Smooth muscle cell (in vitro differentiated cells): ENCODE measurements around the gene BICDL1. TPM values are rescaled to one million over a fixed set of nuclear protein-coding genes. Genes with fewer than 3 reads are reported as not detected.

Experiments
- DNase-seq: peaks from one replicate; lab custom pipeline; 2025; ENCODE audit not compliant: unreplicated experiment; lab: John Stamatoyannopoulos, UW
- H2AFZ ChIP-seq: fragments of 200-600 bp; sonication (generic); 2 replicates; pipeline ENCODE4 v1.6.0; 2016; ENCODE audit warnings: antibody characterized with exemption, low read depth, mild to moderate bottlenecking
- H3F3A ChIP-seq: fragments of 200-600 bp; sonication (generic); 2 replicates; pipeline ENCODE4 v1.6.0; 2017; ENCODE audit warnings: antibody characterized with exemption, low read depth
- H3K27ac ChIP-seq: fragments of 200-600 bp; sonication (generic); 2 replicates; pipeline ENCODE4 v1.5.1; 2016; ENCODE audit warnings: low read depth, mild to moderate bottlenecking
- H3K27me3 ChIP-seq: fragments of 200-600 bp; sonication (generic); 2 replicates; pipeline ENCODE4 v1.6.1; 2016; ENCODE audit warnings: low read depth, mild to moderate bottlenecking
- H3K36me3 ChIP-seq: fragments of 200-600 bp; sonication (generic); 2 replicates; pipeline ENCODE4 v1.5.1; 2016; ENCODE audit warnings: low read depth
- H3K4me1 ChIP-seq: fragments of 200-600 bp; sonication (generic); 2 replicates; pipeline ENCODE4 v1.5.1; 2016; ENCODE audit warnings: low read depth
- H3K4me2 ChIP-seq: fragments of 200-600 bp; sonication (generic); 2 replicates; pipeline ENCODE4 v1.6.0; 2016; ENCODE audit warnings: mild to moderate bottlenecking
- H3K4me3 ChIP-seq: fragments of 200-600 bp; sonication (generic); 2 replicates; pipeline ENCODE4 v1.5.1; 2016; ENCODE audit warnings: mild to moderate bottlenecking
- H3K79me2 ChIP-seq: fragments of 200-600 bp; sonication (generic); 2 replicates; pipeline ENCODE4 v1.6.0; 2016; ENCODE audit warnings: low read depth, mild to moderate bottlenecking
- H3K9ac ChIP-seq: fragments of 200-600 bp; sonication (generic); 2 replicates; pipeline ENCODE4 v1.6.0; 2016; ENCODE audit warnings: low read depth
- H3K9me3 ChIP-seq: fragments of 200-600 bp; sonication (generic); replicated peaks from 2 replicates; pipeline ENCODE4 v1.5.1; 2016; ENCODE audit warnings: low read depth
- H4K20me1 ChIP-seq: fragments of 200-600 bp; sonication (generic); 2 replicates; pipeline ENCODE4 v1.6.0; 2016; ENCODE audit warnings: low read depth
- WGBS: methylation state at CpG from one replicate; pipeline ENCODE4 v1.1.7; 2016; ENCODE audit warnings: low lambda C conversion rate; 5-methylcytosine and 5-hydroxymethylcytosine counted together
- polyA plus RNA-seq: library from polyadenylated mRNA; unstranded; fragments of >200 nt; fragmentation: Nextera tagmentation; extraction: Ambion mirVana; gene quantifications from 2 replicates; pipeline ENCODE4 v1.2.1, GENCODE V29; 2016
- total RNA-seq: library from RNA; depleted of rRNA; stranded (reverse); fragments of >200 nt; gene quantifications from 2 replicates; pipeline ENCODE4 v1.2.3, GENCODE V29; 2014
- TF ChIP-seq, protein P1 (sequence below): fragments of 200-600 bp; sonication (generic); IDR thresholded peaks from 2 replicates; pipeline ENCODE4 v1.5.1; 2017; ENCODE audit warnings: borderline replicate concordance, mild to moderate bottlenecking, antibody characterized with exemption; ENCODE audit not compliant: insufficient read depth, poor library complexity, severe bottlenecking

BICDL1 gene
- total and polyA plus RNA-seq, 2 experiments from 2014 or later, result 0.43 to 1.7 TPM

DNA sequence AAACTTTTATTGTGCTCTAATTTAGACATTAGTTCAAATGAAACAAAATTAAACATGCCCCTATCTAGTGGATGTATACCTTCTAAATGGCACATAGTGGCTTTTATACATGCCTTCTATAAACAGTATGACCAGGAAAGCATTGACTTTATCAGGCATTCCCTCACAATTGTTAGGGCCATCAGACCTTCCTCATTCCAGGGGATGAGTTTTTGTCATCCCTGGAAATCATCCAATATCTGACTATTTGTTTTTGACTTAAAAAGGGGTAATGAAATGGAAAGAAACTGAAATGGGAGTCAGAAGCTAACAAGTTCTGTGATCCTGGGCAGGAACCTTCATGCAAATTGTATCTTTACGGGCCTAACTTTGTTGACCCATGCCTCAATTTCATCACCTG is 58.0 kb downstream of the BICDL1 start:
- Histone ChIP-seq H3K4me1 (no peaks in the 10 kb centered on the region), H3F3A (no peaks in the 10 kb centered on the region), H3K4me3 (no peak overlapping the region), H3K27ac (no peak overlapping the region), H3K36me3 (no peaks in the 10 kb centered on the region), H3K9me3 (no peaks in the 10 kb centered on the region), H3K79me2 (no peaks in the 10 kb centered on the region), H3K9ac (no peak overlapping the region), H4K20me1 (no peaks in the 10 kb centered on the region), H3K4me2 (no peak overlapping the region), H2AFZ (no peak overlapping the region), H3K27me3 (peaks cover 5% of the 10 kb centered on the region)
- DNase-seq, result no peak
- TF ChIP-seq, protein P1, sequence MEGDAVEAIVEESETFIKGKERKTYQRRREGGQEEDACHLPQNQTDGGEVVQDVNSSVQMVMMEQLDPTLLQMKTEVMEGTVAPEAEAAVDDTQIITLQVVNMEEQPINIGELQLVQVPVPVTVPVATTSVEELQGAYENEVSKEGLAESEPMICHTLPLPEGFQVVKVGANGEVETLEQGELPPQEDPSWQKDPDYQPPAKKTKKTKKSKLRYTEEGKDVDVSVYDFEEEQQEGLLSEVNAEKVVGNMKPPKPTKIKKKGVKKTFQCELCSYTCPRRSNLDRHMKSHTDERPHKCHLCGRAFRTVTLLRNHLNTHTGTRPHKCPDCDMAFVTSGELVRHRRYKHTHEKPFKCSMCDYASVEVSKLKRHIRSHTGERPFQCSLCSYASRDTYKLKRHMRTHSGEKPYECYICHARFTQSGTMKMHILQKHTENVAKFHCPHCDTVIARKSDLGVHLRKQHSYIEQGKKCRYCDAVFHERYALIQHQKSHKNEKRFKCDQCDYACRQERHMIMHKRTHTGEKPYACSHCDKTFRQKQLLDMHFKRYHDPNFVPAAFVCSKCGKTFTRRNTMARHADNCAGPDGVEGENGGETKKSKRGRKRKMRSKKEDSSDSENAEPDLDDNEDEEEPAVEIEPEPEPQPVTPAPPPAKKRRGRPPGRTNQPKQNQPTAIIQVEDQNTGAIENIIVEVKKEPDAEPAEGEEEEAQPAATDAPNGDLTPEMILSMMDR, result no peak
- 88% methylated on average over 1 of the region's 1 CpG for WGBS

DNA sequence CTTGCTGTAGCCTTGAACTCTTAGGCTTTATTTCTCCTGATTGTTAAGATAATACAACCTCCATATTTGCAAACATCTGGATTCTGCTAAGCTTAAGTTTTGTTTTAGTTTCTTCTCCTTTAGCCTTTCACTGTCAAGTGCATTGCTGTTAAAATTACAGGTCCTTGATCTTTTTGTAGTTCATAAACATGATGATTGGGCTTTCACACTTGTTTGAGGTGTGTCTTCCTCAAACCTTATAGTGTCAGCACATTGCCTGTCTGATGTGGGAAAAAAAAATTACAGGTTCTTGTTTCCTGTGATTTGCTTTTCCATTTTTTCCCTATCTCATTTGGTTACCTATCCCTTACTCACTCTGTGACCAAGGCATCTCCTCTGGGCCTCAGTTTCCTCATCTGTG is 59.2 kb downstream of the BICDL1 start:
- DNase-seq, result no peak
- H2AFZ ChIP-seq, result no peak overlapping the region
- H3K4me2 ChIP-seq, result no peak overlapping the region
- no peaks in the 10 kb centered on the region for H3K36me3 ChIP-seq
- H3K27me3 ChIP-seq, result peaks cover 5% of the 10 kb centered on the region
- no peaks in the 10 kb centered on the region for H3K9me3 ChIP-seq
- H3K4me3 ChIP-seq, result no peak overlapping the region
- TF ChIP-seq, protein P1, result no peak
- H3K79me2 ChIP-seq, result no peaks in the 10 kb centered on the region
- no peaks in the 10 kb centered on the region for H4K20me1 ChIP-seq
- H3F3A ChIP-seq, result no peaks in the 10 kb centered on the region
- no peaks in the 10 kb centered on the region for H3K4me1 ChIP-seq
- H3K9ac ChIP-seq, result no peak overlapping the region
- H3K27ac ChIP-seq, result no peak overlapping the region

DNA sequence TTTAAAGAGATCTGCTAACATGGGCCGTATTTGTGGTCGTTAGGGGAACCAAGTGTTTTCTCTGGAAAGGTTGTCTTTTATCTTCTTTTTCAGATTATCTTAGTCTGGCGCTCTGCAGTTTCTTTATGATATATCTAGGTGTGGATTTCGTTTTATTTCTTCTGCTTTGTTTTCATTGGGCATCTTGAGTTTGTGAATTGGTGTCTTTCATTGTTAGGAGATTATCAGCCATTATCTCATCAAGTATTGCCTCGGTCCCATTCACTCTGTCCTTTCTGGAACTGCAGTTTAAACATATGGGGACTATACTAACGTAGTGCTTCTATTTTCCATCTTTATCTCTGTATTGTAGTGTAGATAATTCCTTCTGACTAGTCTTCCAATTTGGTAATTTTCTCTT is 60.4 kb downstream of the BICDL1 start:
- Histone ChIP-seq H2AFZ (no peak overlapping the region), H3K4me2 (no peak overlapping the region), H4K20me1 (no peaks in the 10 kb centered on the region), H3K4me3 (no peak overlapping the region), H3K27ac (no peak overlapping the region), H3F3A (no peaks in the 10 kb centered on the region), H3K36me3 (no peaks in the 10 kb centered on the region), H3K9me3 (no peaks in the 10 kb centered on the region), H3K27me3 (peaks cover 5% of the 10 kb centered on the region), H3K4me1 (no peaks in the 10 kb centered on the region), H3K79me2 (no peaks in the 10 kb centered on the region), H3K9ac (no peak overlapping the region)
- TF ChIP-seq, protein P1, result no peak
- DNase-seq, result no peak
- WGBS, result 82% methylated on average over 6 of the region's 6 CpGs

DNA sequence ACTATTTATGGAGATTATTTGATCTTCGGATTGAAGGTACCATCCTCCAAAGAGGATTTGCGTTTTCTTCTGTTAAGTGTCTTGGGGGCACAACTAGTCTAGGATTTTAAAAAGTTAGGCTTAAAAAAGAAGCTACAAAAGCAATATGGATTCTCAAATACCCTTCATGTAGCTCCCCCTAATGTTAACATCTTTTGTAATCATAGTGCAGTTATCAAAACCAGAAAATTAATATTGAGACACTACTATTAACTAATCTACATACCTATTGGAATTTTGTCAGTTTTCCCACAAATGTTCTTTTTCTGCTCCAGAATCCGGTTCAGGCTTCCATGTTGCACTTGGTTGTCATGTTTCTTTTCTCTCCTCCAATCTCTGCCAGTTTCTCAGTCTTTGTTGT is 62.5 kb downstream of the BICDL1 start:
- no peak overlapping the region for H3K4me3 ChIP-seq
- H2AFZ ChIP-seq, result no peak overlapping the region
- peaks cover 5% of the 10 kb centered on the region for H3K27me3 ChIP-seq
- no peaks in the 10 kb centered on the region for H3K9me3 ChIP-seq
- no peak overlapping the region for H3K4me2 ChIP-seq
- H3F3A ChIP-seq, result no peaks in the 10 kb centered on the region
- no peaks in the 10 kb centered on the region for H3K4me1 ChIP-seq
- DNase-seq, result no peak
- no peak overlapping the region for H3K9ac ChIP-seq
- H3K36me3 ChIP-seq, result no peaks in the 10 kb centered on the region
- no peak overlapping the region for H3K27ac ChIP-seq
- H3K79me2 ChIP-seq, result no peaks in the 10 kb centered on the region
- TF ChIP-seq, protein P1, result no peak
- no peaks in the 10 kb centered on the region for H4K20me1 ChIP-seq
- 91% methylated on average over 3 of the region's 3 CpGs for WGBS
